Karpas-422 (cell line): ENCODE measurements around the gene UGT1A5. TPM values are rescaled to one million over a fixed set of nuclear protein-coding genes. Genes with fewer than 3 reads are reported as not detected.
"Not testable (repeated sequence)": the region's sequence is repeated elsewhere in the genome, so short reads cannot be mapped to it uniquely, and the experiment has no call there.

Experiments used
- DNase-seq: peaks from one replicate; pipeline ENCODE4 v3.0.0-alpha.2; 2015
- H2AFZ ChIP-seq: fragments of 200-600 bp; sonication (generic); 2 replicates; pipeline ENCODE4 v1.6.1; 2014; ENCODE audit warnings: antibody characterized with exemption, low read length, mixed read lengths
- H3K27ac ChIP-seq: fragments of 200-600 bp; sonication (generic); 2 replicates; pipeline ENCODE4 v1.5.1; 2014; ENCODE audit warnings: mild to moderate bottlenecking, low read length, moderate library complexity
- H3K27me3 ChIP-seq: fragments of 200-600 bp; sonication (generic); 2 replicates; pipeline ENCODE4 v1.6.1; 2014; ENCODE audit warnings: low read length, mixed read lengths
- H3K36me3 ChIP-seq: fragments of 200-600 bp; sonication (generic); 2 replicates; pipeline ENCODE4 v1.6.1; 2014; ENCODE audit warnings: low read length, mixed read lengths; ENCODE audit not compliant: insufficient read depth
- H3K4me1 ChIP-seq: fragments of 200-600 bp; sonication (generic); 2 replicates; pipeline ENCODE4 v1.6.1; 2014; ENCODE audit warnings: mild to moderate bottlenecking, low read length, mixed read lengths
- H3K4me2 ChIP-seq: fragments of 200-600 bp; sonication (generic); 2 replicates; pipeline ENCODE4 v1.6.1; 2014; ENCODE audit warnings: low read length, low read depth, mild to moderate bottlenecking; ENCODE audit not compliant: poor library complexity, severe bottlenecking
- H3K4me3 ChIP-seq: fragments of 200-600 bp; sonication (generic); 2 replicates; pipeline ENCODE4 v1.5.1; 2014; ENCODE audit warnings: mild to moderate bottlenecking, antibody characterized with exemption, low read length, mixed read lengths
- H3K79me2 ChIP-seq: fragments of 200-600 bp; sonication (generic); 2 replicates; pipeline ENCODE4 v1.6.1; 2014; ENCODE audit warnings: mild to moderate bottlenecking, low read length, mixed read lengths
- H3K9ac ChIP-seq: fragments of 200-600 bp; sonication (generic); 2 replicates; pipeline ENCODE4 v1.6.0; 2014; ENCODE audit warnings: low read length
- H3K9me2 ChIP-seq: fragments of 200-600 bp; sonication (generic), shearing (Covaris generic); replicated peaks from 2 replicates; pipeline ENCODE4 v1.6.0; 2014; ENCODE audit warnings: mild to moderate bottlenecking, low read length, moderate library complexity; ENCODE audit not compliant: insufficient read depth
- H3K9me3 ChIP-seq: fragments of 300-700, 200-600 bp; sonication (generic); 2 replicates; pipeline ENCODE4 v1.6.1; 2014; ENCODE audit warnings: low read length, mixed read lengths
- H4K20me1 ChIP-seq: fragments of 200-600 bp; sonication (generic); 2 replicates; pipeline ENCODE4 v1.6.1; 2014; ENCODE audit warnings: mild to moderate bottlenecking, antibody characterized with exemption, low read length, low read depth; ENCODE audit not compliant: insufficient read depth
- total RNA-seq: library from RNA; depleted of rRNA; stranded (reverse); fragments of >200 nt; shearing (Covaris generic); gene quantifications from 2 replicates; pipeline ENCODE4 v1.2.3, GENCODE V29; 2014; ENCODE audit warnings: low replicate concordance

UGT1A5 gene
- total RNA-seq, 1 experiment from 2014 or later, result not detected

DNA sequence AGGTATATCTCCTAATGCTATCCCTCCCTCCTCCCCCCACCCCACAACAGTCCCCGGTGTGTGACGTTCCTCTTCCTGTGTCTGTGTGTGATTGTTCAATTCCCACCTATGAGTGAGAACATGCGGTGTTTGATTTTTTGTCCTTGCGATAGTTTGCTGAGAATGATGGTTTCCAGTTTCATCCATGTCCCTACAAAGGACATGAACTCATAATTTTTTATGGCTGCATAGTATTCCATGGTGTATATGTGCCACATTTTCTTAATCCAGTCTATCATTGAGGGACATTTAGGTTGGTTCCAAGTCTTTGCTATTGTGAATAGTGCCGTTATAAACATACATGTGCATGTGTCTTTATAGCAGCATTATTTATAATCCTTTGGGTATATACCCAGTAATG lies 11.9 kb upstream of the UGT1A5 start:
- H3K79me2 ChIP-seq, H3K4me1 ChIP-seq, H3K36me3 ChIP-seq, H3K9me2 ChIP-seq, H3K27ac ChIP-seq, H3K9me3 ChIP-seq, H4K20me1 ChIP-seq, H3K4me2 ChIP-seq, H3K27me3 ChIP-seq, H3K4me3 ChIP-seq, H3K9ac ChIP-seq, DNase-seq, H2AFZ ChIP-seq: not testable (repeated sequence)

DNA sequence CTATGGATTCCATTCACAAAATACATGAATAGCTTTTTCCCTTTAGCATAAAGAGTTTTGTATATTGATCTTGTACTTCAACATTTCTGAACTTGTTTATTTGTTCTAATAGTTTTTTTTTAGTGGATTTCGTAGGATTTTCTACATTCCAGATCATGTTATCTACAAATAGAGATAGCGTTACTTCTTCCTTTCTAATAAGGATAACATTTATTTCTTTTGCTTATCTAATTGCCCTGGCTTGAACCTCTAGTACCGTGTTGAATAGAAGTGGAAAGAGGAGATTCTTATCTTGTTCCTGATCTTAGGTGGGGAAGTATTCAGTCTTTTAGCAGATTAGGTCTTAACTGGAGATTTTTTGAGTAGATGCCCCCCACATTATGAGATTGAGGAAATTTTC lies 10.5 kb upstream of the UGT1A5 start:
- Histone ChIP-seq H3K4me2 (no peak overlapping the region), H3K27ac (no peak overlapping the region), H3K9me3 (no peaks in the 10 kb centered on the region), H4K20me1 (no peaks in the 10 kb centered on the region), H3K36me3 (no peaks in the 10 kb centered on the region), H2AFZ (no peak overlapping the region), H3K9ac (no peak overlapping the region), H3K79me2 (no peaks in the 10 kb centered on the region), H3K4me3 (no peak overlapping the region), H3K9me2 (no peaks in the 10 kb centered on the region), H3K4me1 (no peaks in the 10 kb centered on the region), H3K27me3 (no peaks in the 10 kb centered on the region)
- DNase-seq, result no peak

DNA sequence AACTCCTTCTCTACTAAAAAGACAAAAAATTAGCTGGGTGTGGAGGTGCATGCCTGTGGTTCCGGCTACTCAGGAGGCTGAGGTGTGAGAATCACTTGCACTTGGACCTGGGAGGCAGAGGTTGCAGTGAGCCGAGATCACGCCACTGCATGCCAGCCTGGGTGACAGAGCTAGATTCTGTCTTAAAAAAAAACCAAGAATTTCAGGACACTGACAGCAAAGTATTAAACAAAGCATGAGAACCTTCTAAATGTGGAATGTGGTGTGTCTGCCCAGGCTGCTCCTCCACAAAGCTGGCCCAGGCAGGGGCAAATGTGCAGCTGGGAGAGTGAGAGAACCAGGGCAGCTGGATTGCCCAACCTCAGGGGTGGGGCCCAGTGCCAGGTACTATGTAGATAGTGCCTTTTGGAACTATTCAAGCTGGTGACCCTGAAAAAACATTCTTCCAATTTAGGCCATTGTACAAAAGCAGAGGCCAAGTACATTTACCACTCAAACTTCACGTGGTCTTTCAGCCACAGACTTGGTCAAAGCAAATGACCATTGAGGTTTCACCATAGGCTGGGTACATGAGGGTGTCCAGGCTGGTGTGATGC lies 6.7 kb upstream of the UGT1A5 start:
- no peak for DNase-seq
- H3K4me1 ChIP-seq, result no peaks in the 10 kb centered on the region
- H3K36me3 ChIP-seq, result no peaks in the 10 kb centered on the region
- no peaks in the 10 kb centered on the region for H3K27me3 ChIP-seq
- H3K9me2 ChIP-seq, result no peaks in the 10 kb centered on the region
- H3K79me2 ChIP-seq, result no peaks in the 10 kb centered on the region
- no peak overlapping the region for H3K9ac ChIP-seq
- H3K27ac ChIP-seq, result no peak overlapping the region
- no peaks in the 10 kb centered on the region for H3K9me3 ChIP-seq
- no peak overlapping the region for H3K4me3 ChIP-seq
- H4K20me1 ChIP-seq, result no peaks in the 10 kb centered on the region
- H2AFZ ChIP-seq, result no peak overlapping the region
- no peak overlapping the region for H3K4me2 ChIP-seq

DNA sequence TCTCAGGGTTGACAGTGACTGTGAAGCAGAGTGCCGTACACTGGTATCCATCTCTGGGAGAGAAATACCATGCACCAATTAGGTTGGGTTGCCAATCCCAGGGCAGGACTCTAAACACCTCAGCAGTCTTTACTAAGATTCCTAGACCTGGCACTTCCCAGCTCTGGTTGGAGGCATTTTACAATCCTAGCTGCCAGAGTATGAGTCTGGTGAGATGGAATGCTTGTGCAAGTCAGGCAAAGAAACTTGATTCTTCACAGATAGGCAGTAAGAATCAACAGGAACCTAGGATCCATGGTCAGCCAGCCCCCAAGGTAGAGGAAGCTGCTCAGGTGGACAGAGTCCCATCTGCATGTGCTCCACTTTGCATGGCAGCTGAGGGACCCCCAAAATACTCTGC lies 6.0 kb upstream of the UGT1A5 start:
- H4K20me1 ChIP-seq, result no peaks in the 10 kb centered on the region
- H3K27ac ChIP-seq, result no peak overlapping the region
- H3K4me3 ChIP-seq, result no peak overlapping the region
- no peaks in the 10 kb centered on the region for H3K36me3 ChIP-seq
- H2AFZ ChIP-seq, result no peak overlapping the region
- no peaks in the 10 kb centered on the region for H3K9me3 ChIP-seq
- no peaks in the 10 kb centered on the region for H3K9me2 ChIP-seq
- no peaks in the 10 kb centered on the region for H3K79me2 ChIP-seq
- no peaks in the 10 kb centered on the region for H3K27me3 ChIP-seq
- H3K4me2 ChIP-seq, result no peak overlapping the region
- H3K9ac ChIP-seq, result no peak overlapping the region
- no peak for DNase-seq
- H3K4me1 ChIP-seq, result no peaks in the 10 kb centered on the region

DNA sequence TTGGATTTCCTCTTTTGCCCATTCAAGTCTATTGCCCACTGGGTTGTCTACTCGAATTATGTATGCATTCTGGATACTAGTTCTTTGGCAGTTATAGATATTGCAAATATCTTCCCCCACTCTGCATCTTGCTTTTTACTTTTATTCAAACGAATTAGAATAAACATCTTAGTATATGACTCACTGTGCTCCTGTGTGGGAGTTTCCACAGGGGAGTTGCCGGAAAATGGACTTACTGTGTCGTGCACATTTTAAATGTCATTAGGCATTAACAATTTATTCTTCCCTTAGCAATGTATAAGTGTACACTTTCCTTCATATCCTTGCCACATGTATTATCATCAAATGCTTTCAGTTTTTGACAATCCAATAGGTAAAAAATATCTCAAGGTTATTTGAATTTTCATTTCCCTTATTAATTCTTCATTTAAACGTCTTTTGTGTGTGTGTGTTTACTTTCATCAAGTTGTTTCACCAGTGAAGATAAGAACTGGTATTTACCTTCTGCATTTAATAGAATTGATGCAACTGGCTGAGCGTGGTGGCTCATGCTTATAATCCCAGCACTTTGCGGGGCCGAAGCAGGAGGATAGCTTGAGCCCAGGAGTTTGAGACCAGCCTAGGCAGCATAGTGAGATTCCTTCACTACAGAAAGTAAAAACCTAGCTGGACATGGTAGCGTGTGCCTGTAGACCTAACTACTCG lies 4.6 kb upstream of the UGT1A5 start:
- H4K20me1 ChIP-seq, result no peaks in the 10 kb centered on the region
- H2AFZ ChIP-seq, result no peak overlapping the region
- no peaks in the 10 kb centered on the region for H3K79me2 ChIP-seq
- no peaks in the 10 kb centered on the region for H3K27me3 ChIP-seq
- H3K4me3 ChIP-seq, result no peak overlapping the region
- no peaks in the 10 kb centered on the region for H3K9me2 ChIP-seq
- no peak overlapping the region for H3K27ac ChIP-seq
- H3K4me1 ChIP-seq, result no peaks in the 10 kb centered on the region
- no peak for DNase-seq
- H3K9me3 ChIP-seq, result no peaks in the 10 kb centered on the region
- H3K9ac ChIP-seq, result no peak overlapping the region
- no peak overlapping the region for H3K4me2 ChIP-seq
- H3K36me3 ChIP-seq, result no peaks in the 10 kb centered on the region

DNA sequence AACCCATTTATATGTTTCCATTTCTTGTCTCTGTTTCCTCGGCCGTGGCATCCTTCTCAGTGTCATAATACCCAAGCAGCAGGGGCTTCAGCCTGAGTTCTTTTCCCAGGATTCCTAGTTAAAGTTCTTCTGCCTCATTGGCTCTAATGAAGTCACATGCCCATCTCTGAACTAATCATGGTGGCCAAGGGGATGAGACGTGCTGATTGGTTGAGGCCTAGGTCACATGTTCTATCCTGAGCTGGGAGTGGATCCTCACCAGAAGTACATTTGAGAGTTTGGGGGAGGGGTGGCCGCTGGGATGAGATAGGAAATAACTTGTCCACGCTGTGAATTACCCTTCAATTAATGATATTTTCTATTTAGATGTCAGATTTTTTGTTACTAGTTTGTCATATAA lies 3.8 kb upstream of the UGT1A5 start:
- Histone ChIP-seq H2AFZ (no peak overlapping the region), H3K36me3 (no peaks in the 10 kb centered on the region), H3K9ac (no peak overlapping the region), H4K20me1 (no peaks in the 10 kb centered on the region), H3K27me3 (no peaks in the 10 kb centered on the region), H3K4me2 (no peak overlapping the region), H3K4me1 (no peaks in the 10 kb centered on the region), H3K27ac (no peak overlapping the region), H3K9me3 (no peaks in the 10 kb centered on the region), H3K4me3 (no peak overlapping the region), H3K79me2 (no peaks in the 10 kb centered on the region), H3K9me2 (no peaks in the 10 kb centered on the region)
- DNase-seq, result peak; percentile 42

DNA sequence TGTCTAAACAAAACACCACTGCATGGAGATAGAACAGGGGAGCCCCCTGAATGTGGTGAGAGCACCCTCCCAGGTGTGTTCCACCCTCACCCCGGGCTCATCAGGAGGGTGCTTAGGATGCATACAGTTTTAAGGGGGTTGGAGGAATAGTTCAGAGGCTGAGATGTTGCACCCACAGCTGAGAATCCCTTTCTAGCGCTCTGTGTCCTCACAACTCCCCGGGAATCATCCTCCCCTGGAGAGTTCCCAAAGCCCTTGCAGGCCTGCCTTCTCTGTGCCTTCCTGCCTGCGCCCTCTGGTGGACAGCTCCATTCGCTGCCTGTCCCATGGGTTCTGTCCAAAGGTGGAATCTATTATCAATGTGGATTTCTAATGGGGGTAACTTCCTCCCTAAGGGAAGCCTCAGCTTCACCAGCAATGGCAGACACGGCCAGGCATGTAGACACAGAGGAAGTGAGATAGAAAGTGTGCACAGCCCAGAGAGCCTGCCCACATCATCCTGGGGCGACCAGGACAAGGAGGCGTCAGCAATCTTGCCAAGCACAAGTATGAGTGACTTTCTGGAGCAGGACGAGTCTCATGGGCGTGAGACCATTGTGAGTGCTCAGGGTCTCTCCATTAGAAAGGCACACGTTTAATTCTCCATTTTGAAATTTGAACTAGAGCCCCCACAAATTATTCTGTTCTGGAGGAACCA lies 1.2 kb upstream of the UGT1A5 start:
- Histone ChIP-seq H3K9me2 (no peaks in the 10 kb centered on the region), H2AFZ (no peak overlapping the region), H3K4me1 (no peaks in the 10 kb centered on the region), H3K9me3 (no peaks in the 10 kb centered on the region), H4K20me1 (no peaks in the 10 kb centered on the region), H3K27ac (no peak overlapping the region), H3K36me3 (no peaks in the 10 kb centered on the region), H3K4me3 (no peak overlapping the region), H3K4me2 (no peak overlapping the region), H3K27me3 (no peaks in the 10 kb centered on the region), H3K9ac (no peak overlapping the region), H3K79me2 (no peaks in the 10 kb centered on the region)
- peak; percentile 84 for DNase-seq

DNA sequence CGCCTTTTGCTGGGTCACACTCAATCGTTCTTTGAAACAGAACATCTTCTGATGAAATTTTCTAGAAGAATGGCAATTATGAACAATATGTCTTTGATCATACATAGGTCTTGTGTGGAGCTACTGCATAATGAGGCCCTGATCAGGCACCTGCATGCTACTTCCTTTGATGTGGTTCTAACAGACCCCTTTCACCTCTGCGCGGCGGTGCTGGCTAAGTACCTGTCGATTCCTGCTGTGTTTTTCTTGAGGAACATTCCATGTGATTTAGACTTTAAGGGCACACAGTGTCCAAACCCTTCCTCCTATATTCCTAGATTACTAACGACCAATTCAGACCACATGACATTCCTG lies 532 bp downstream of the UGT1A5 start:
- no peak for DNase-seq
- Histone ChIP-seq H2AFZ (no peak overlapping the region), H3K4me1 (no peaks in the 10 kb centered on the region), H3K4me3 (no peak overlapping the region), H3K9me3 (no peaks in the 10 kb centered on the region), H3K9ac (no peak overlapping the region), H4K20me1 (no peaks in the 10 kb centered on the region), H3K27ac (no peak overlapping the region), H3K4me2 (no peak overlapping the region), H3K36me3 (no peaks in the 10 kb centered on the region), H3K9me2 (no peaks in the 10 kb centered on the region), H3K27me3 (no peaks in the 10 kb centered on the region), H3K79me2 (no peaks in the 10 kb centered on the region)
